Right atrium auricular region (tissue), 2 donors: ENCODE measurements around the gene SH3PXD2B. TPM values are rescaled to one million over a fixed set of nuclear protein-coding genes. Genes with fewer than 3 reads are reported as not detected.

Source experiments
- DNase-seq: peaks from one replicate; pipeline ENCODE4 v3.0.0-alpha.2; 2019; ENCODE audit warnings: low spot score
- H3K27ac ChIP-seq, 2 donors: fragments of 200-600 bp; sonication (generic); 1 replicate in 1 of 2; 2 replicates in 1 of 2; pipeline ENCODE4 v1.5.1; 2016 to 2019
- H3K27me3 ChIP-seq, 2 donors: fragments of 200-600 bp; sonication (generic); one replicate each; pipeline versions ENCODE4 v1.5.1 to v1.6.0; 2017 to 2019
- H3K36me3 ChIP-seq: fragments of 200-600 bp; sonication (generic); one replicate; pipeline ENCODE4 v1.5.1; 2016
- H3K4me1 ChIP-seq, 2 donors: fragments of 200-600 bp; sonication (generic); one replicate each; pipeline versions ENCODE4 v1.5.1 to v1.6.0; 2017 to 2019
- H3K4me3 ChIP-seq, 2 donors: fragments of 200-600 bp; sonication (generic); 1 replicate in 1 of 2; 2 replicates in 1 of 2; pipeline ENCODE4 v1.5.1; 2017 to 2019; ENCODE audit warnings: mild to moderate bottlenecking in 1 of 2, moderate library complexity in 1 of 2
- H3K9me3 ChIP-seq, 2 donors: fragments of 200-600 bp; sonication (generic); one replicate each; pipeline ENCODE4 v1.5.1; 2019
- total RNA-seq, 2 donors: library from RNA; depleted of rRNA; stranded (reverse); fragments of >200 nt; gene quantifications; one replicate each; pipeline ENCODE4 v1.1.0, GENCODE V29; 2016
- TF ChIP-seq, protein P1 (sequence below), 2 donors: fragments of 200-600 bp; sonication (generic); IDR thresholded peaks; one replicate each; pipeline ENCODE4 v1.5.1; 2019; ENCODE audit warnings: antibody characterized with exemption in 2 of 2

SH3PXD2B gene
- total RNA-seq, 2 donors from 2014 or later = 7.2 to 13.9 TPM

DNA sequence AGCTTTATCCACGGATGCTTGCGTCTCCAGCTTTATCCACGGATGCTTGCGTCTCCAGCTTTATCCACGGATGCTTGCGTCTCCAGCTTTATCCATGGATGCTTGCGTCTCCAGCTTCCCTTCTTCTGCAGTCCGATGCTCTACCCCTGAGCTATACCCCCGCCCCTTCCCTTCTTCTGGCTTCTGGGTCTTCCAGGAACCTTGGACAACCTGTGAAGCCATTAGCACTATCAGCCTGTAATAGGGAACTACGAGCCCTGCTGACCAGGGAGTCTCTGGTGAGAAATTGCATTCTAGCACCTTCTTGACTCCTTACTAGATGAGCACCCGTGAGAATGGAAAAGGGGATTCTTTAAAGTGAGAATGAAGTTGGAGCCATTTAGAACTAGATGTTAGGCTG lies 39.1 kb upstream of the SH3PXD2B start:
- DNase-seq = peak; percentile 11
- H3K4me1 ChIP-seq = peaks cover 0 to 13% of the 10 kb centered on the region in 2 donors
- no peaks in the 10 kb centered on the region for H3K36me3 ChIP-seq
- no peaks in the 10 kb centered on the region for H3K27me3 ChIP-seq
- no peak overlapping the region for H3K27ac ChIP-seq
- no peaks in the 10 kb centered on the region for H3K9me3 ChIP-seq
- TF ChIP-seq, protein P1, sequence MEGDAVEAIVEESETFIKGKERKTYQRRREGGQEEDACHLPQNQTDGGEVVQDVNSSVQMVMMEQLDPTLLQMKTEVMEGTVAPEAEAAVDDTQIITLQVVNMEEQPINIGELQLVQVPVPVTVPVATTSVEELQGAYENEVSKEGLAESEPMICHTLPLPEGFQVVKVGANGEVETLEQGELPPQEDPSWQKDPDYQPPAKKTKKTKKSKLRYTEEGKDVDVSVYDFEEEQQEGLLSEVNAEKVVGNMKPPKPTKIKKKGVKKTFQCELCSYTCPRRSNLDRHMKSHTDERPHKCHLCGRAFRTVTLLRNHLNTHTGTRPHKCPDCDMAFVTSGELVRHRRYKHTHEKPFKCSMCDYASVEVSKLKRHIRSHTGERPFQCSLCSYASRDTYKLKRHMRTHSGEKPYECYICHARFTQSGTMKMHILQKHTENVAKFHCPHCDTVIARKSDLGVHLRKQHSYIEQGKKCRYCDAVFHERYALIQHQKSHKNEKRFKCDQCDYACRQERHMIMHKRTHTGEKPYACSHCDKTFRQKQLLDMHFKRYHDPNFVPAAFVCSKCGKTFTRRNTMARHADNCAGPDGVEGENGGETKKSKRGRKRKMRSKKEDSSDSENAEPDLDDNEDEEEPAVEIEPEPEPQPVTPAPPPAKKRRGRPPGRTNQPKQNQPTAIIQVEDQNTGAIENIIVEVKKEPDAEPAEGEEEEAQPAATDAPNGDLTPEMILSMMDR (IDR thresholded peaks at IDR 0.05) = no peak
- H3K4me3 ChIP-seq = no peak overlapping the region

DNA sequence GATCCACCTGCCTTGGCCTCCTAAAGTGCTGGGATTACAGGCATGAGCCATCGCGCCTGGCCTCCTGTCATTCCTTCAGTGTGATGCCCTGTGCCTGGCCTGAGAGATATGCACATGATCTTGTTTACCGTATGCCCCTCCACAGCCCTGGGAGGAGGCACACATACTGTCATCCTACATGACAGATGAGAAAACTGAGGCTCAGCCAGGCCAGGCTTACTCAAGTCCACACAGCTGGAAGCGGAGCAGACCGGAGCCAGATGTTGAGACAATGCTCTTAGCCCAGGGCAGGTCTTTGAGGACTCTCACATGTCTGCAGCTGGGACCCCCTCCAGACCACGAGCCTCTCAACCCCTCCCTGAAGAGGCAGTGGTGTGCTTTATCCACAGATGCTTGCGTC lies 38.7 kb upstream of the SH3PXD2B start:
- TF ChIP-seq, protein P1 (IDR thresholded peaks at IDR 0.05) = no peak
- DNase-seq = no peak
- no peaks in the 10 kb centered on the region for H3K27me3 ChIP-seq
- no peaks in the 10 kb centered on the region for H3K36me3 ChIP-seq
- no peak overlapping the region for H3K27ac ChIP-seq
- H3K4me3 ChIP-seq = no peak overlapping the region
- H3K4me1 ChIP-seq = peaks cover 0 to 13% of the 10 kb centered on the region in 2 donors
- no peaks in the 10 kb centered on the region for H3K9me3 ChIP-seq

DNA sequence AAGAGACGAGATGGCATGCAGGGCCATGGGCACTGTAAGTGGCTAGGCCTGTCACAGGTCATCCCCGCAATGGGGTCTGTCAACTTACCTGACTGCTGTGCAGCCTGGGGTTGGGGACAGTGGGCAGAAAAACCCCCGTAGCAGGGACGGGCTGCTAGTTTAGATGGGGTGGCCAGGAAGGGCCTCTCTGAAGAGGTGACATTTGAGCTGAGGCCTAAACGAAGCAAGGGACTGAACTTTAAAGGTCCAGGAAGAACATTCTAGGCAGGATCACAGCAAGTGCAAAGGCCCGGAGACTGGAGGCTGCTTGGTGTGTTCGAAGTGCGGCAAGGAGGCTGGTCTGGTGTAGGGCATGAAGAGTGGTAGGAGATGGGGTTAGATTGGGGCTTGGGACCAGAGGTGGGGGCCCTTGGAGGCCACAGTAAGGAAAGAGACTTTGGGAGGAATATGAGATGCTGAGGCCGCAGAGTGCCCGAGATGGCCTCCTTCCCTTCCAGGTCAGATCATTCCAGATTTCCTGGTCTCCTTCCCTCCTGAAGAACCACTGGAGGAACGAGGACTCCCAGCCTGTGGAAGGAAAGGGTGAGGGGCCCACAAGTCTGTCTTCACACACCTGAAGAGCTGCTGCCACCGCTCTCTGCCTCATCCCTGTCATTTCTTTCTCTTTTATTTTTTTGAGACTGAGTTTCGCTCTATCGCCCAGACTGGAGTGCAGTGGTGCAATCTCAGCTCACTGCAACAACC lies 37.9 kb upstream of the SH3PXD2B start:
- Histone ChIP-seq H3K9me3 (no peaks in the 10 kb centered on the region), H3K27ac (no peak overlapping the region), H3K27me3 (no peaks in the 10 kb centered on the region), H3K4me1 (peaks cover 0 to 9% of the 10 kb centered on the region in 2 donors), H3K4me3 (no peak overlapping the region), H3K36me3 (no peaks in the 10 kb centered on the region)
- TF ChIP-seq, protein P1 (IDR thresholded peaks at IDR 0.05) = no peak
- DNase-seq = peak; percentile 52

DNA sequence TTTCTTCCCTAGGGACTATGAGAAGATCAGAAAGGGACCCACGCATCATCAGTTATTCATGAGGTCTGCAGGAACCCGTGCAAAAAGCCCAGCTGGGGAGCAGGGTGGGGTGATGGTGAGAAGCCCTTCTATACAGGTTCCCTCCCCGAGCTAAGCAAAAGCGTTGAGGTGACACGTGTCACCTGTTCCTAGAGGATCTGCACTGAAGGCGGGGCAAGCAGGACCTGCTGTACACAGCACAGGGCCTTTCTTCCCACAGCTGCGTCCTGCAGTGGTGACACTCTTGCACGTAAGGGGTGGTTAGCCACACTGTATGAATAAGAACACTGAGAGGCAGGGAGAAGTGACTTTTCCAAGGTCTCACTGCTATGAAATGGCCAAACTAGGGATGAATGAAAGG lies 37.2 kb upstream of the SH3PXD2B start:
- TF ChIP-seq, protein P1 (IDR thresholded peaks at IDR 0.05) = no peak
- Histone ChIP-seq H3K4me1 (peaks cover 0 to 1% of the 10 kb centered on the region in 2 donors), H3K36me3 (no peaks in the 10 kb centered on the region), H3K9me3 (no peaks in the 10 kb centered on the region), H3K27ac (no peak overlapping the region), H3K27me3 (no peaks in the 10 kb centered on the region), H3K4me3 (no peak overlapping the region)
- no peak for DNase-seq

DNA sequence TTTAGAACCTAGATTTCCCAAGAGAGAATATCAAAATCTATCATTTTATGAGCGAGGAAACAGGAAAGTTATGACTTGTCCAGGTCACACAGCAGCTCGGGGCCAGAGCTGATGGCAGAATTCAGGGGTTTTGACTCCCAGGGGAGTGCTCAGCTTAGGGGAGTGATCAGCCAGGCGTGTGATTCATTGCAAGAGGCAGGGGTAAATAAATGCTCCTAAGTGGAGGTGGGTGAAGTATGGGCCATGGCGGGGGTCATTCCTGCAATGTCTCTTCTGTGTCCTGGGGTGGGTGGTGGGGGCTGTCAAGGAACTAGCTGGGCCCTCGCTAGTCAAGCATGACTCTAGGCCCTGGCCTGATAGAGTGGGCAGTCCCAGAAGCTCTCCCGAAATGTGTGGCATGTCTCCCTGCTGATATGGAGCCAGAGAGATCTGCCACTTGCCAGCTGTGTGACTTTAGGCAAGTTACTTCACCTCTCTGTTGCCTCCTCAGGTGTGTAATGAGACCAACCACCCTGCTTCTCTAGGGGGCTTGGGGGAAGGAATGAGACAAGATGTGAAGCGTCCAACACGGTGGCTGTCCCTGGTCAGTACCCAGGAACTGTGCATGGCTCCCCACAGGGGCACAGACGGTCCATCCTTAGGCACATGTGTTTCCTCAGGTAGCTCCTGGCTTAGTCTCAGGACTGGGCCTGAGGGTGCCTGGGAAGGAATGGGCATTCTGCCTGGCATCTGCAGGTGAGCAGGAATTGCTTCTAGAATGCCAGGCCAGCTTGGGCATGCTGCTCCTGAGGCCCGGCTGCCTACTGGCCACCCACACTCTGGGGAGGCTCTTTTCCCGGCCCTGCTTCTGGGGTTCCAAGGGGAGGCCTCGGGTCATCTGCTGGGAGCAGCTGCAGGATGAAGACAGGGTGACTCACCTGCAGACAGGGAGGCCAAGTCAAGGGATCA lies 36.5 kb upstream of the SH3PXD2B start:
- no peak for DNase-seq
- no peak overlapping the region for H3K4me3 ChIP-seq
- TF ChIP-seq, protein P1 (IDR thresholded peaks at IDR 0.05) = no peak
- no peaks in the 10 kb centered on the region for H3K27me3 ChIP-seq
- no peaks in the 10 kb centered on the region for H3K4me1 ChIP-seq
- H3K36me3 ChIP-seq = no peaks in the 10 kb centered on the region
- H3K9me3 ChIP-seq = no peaks in the 10 kb centered on the region
- no peak overlapping the region for H3K27ac ChIP-seq
